ENCODE results near the gene GALNT10.

DNA sequence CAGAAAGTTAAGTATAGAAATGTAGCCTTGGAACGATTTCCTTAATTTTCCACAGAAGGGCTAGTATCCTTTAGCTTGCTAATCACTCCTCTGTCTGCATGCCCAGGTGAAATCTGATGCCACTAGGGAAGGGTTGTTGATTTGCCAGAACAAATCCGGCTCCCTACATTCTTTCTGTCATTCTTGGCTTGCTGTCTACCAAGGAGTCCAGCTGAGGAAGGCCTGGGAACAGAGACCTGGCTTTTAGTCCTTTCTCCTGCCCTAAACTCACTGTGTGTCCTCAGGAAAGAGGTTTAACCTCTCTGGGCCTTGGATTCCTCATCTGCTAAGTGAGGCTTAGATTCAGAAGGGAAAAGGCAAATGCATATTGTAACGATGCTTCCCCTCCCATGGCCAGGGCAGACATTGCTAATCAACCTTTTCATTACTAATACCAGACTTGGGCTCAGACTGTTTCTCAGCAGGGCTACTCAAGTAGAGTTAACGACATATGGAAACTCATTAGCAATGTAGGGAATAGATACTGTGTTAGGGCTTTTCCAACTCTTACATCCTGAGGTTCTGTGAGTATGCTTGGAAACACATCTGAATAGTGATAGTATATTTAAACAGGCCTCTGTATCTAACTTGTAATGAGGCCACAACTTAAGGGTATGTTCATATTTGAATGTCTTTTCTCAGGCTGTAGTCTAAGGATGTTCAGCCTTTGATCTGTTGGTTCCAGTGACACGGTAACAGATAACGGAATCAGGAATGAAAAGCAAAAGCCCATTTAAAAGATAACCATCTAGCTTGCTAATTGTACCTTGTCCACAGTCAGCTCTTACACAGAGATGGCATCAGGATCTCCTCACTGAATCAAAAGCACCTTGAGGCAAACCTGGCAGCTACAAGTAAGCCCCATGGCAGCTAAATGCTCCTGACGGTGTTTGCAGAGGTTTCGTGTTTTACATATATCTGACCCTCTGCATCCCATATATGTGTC lies 4.1 kb downstream of the GALNT10 start:
- TF ChIP-seq, protein P1, sequence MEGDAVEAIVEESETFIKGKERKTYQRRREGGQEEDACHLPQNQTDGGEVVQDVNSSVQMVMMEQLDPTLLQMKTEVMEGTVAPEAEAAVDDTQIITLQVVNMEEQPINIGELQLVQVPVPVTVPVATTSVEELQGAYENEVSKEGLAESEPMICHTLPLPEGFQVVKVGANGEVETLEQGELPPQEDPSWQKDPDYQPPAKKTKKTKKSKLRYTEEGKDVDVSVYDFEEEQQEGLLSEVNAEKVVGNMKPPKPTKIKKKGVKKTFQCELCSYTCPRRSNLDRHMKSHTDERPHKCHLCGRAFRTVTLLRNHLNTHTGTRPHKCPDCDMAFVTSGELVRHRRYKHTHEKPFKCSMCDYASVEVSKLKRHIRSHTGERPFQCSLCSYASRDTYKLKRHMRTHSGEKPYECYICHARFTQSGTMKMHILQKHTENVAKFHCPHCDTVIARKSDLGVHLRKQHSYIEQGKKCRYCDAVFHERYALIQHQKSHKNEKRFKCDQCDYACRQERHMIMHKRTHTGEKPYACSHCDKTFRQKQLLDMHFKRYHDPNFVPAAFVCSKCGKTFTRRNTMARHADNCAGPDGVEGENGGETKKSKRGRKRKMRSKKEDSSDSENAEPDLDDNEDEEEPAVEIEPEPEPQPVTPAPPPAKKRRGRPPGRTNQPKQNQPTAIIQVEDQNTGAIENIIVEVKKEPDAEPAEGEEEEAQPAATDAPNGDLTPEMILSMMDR (IDR thresholded peaks at IDR 0.05): no peak
- no peak for TF ChIP-seq POLR2A (IDR thresholded peaks at IDR 0.05)
- no peak for TF ChIP-seq POLR2AphosphoS5 (IDR thresholded peaks at IDR 0.05)
- TF ChIP-seq EP300 (IDR thresholded peaks at IDR 0.05): no peak

Measured in suprapubic skin (tissue), 4 donors.